Measurements from ENCODE around the gene FGR.
A peak's percentile ranks its signal among the peaks of the same experiment; 100 is the strongest.
"Not testable (repeated sequence)": the region's sequence is repeated elsewhere in the genome, so short reads cannot be mapped to it uniquely, and the experiment has no call there.

The FGR gene

GRCh38 chr1:27621051-27621920, 13.7 kb downstream of the FGR start:
- no peak overlapping the region for H3K4me3 ChIP-seq (ENCODE audit: low read length)
- no peak for DNase-seq (ENCODE audit: low read depth, low spot score)

GRCh38 chr1:27619782-27620438, 15.1 kb downstream of the FGR start:
- not testable (repeated sequence) for DNase-seq (ENCODE audit: low read depth, low spot score)

DNA sequence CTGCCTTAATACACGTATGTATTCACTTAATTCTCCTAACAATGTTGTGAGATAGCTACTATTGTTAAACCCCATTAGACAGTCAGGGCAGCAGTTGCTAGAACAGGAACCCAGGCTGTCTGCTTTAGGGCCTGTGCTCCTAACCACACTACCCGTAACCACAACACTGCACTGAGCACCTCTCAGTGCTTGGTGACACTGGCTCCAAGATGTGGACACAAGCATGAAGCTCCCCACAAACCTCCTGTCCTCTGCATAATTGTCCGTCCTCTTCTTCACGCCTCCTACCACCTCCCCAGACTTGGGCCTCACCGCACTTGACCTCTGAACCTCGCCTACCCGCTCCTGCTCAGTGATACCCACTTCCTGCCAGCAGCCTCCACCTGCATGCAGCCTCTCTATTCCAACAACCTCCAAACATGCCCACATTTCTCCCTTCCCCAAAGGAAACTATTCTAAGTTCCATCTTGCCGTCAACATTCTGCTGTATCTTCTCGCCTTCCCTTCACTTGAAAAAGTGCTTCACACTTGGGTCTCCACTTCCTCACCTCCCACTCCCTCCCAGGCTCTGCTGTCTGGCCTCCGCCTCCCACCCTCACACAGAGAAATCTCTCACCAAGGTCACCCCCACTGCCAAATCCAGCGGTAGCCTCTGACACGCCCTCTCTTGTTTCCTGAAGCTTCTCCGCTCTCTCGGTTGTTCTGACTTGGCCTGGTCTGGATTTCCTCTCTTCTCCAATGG, 16.5 kb downstream of the FGR start:
- peak overlapping the region; percentile 12 for H3K4me3 ChIP-seq (ENCODE audit: low read length)
- DNase-seq (ENCODE audit: low read depth, low spot score) = peak; percentile 85

More at GRCh38 chr1:27619782-27620438, 15.1 kb downstream of the FGR start:
- not testable (repeated sequence) for H3K4me3 ChIP-seq (ENCODE audit: low read length)

GRCh38 chr1:27617420-27617819, 17.6 kb downstream of the FGR start:
- no peak for DNase-seq (ENCODE audit: low read depth, low spot score)
- no peak overlapping the region for H3K4me3 ChIP-seq (ENCODE audit: low read length)

DNA sequence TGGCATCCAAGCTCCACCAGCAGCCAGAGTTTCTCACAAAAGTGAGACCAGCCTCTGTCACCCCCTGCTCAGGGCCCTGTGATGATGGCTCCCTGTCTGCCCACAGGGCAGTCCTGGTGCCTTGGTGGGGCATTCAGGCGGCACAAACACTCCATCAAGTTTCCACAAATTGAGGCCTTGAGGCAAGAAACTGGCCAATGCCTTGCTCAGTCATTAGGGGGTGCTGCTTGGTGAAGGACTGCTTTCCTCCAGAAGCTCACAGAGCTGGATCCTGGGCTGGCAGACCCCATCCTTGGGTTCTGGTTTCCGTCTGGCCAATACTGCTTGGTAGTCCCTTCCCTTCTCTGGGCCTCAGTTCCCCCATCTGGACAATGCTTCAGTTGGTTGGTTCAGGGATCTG, 18.5 kb downstream of the FGR start:
- no peak overlapping the region for H3K4me3 ChIP-seq (ENCODE audit: low read length)
- no peak for DNase-seq (ENCODE audit: low read depth, low spot score)

DNA sequence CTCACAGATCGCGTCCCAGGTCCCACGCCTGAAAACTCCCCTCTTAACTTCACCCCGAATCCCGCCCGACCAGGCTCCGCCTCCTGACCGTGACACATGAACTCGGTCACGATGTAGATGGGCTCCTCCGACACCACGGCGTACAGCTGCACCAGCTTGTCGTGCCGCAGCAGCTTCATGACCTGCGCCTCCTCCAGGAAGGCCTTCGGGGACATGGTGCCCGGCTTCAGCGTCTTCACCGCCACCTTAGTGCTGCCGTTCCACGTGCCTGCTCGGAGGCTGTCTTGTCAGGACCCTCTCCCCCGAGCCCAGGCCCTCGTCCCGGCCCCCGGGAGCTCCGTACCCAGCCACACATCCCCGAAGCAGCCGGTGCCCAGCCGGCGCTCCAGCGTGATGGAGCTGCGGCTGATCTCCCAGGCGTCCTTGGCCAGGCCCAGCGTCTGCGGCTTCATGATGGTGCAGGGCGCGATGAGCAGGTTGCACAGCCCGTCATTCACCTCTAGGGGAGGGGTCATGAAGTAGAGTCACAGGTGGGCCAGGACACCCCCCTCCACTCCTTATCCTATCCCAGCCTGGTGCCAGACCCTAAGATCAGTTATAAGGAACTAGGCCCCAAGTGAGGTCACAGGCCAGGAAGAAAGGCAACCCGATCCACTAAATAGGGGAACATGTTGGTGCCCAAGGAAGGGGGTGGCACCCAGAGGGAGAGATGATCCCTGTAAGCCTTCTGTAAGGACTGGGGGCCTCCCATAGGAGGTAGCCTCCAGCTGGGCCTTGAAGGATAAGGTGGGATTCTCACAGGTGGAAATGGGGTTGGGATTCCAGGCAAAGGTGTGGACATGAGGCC, 19.4 kb downstream of the FGR start:
- DNase-seq (ENCODE audit: low read depth, low spot score) = no peak
- no peak overlapping the region for H3K4me3 ChIP-seq (ENCODE audit: low read length)

DNA sequence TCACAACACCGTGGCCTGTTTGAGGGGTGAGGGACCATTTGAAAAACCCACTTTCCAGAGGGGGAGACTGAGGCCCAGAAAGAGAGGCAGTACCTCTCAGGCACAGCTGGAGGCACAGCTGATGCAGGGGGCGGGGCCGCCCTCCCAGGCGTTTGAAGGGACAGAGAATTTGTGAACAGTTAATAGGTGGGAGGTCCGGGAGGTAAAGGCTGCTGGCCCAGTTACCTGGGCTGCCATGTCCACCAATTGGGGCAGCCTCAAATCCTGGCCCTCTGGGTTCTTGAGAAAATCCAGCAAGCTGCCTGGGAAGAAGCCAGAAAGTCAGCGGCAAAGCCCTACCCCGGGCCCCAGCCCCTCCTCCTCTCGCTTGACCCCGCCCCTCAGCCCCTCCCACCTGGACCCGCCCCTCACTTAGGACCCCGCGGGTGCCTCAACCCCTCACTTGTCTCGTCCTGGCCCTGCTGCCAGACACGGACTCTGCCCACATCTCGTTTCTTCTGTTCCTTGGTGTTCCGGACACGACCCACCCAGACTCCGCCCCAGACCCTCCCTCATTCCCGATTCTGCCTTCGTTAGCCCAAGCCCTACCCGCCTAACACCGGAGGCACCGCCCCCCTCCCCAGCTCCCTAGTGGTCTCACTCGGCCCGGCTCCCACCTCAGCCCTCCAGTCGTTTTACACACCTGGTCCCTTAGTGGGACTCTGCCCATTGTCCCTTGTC, 20.2 kb downstream of the FGR start:
- no peak for DNase-seq (ENCODE audit: low read depth, low spot score)
- no peak overlapping the region for H3K4me3 ChIP-seq (ENCODE audit: low read length)

- no peak overlapping the region for H3K4me3 ChIP-seq (ENCODE audit: low read length)
- no peak for DNase-seq (ENCODE audit: low read depth, low spot score)
These were observed 20.9 kb downstream of the FGR start for GRCh38 chr1:27614043-27614624.

DNA sequence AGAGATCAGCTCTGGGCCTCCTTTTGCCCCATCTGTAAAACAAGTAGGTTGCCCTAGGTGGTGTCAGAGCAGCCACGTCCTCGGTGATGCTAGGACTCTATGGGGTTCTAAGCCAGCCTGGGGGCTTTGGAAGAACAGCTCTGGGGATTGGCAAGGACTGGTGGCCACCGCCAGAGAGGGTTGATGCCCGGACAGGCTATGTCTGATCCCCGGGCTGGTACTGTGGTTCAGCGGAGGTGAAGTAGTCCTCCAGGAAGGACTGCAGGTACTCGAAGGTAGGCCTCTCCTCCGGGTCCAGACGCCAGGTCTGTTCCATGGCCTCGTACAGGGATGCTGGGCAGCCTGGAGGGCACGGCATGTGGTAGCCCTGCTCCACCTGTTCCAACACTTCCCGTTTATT, 22.3 kb downstream of the FGR start:
- no peak for DNase-seq (ENCODE audit: low read depth, low spot score)
- no peak overlapping the region for H3K4me3 ChIP-seq (ENCODE audit: low read length)

DNA sequence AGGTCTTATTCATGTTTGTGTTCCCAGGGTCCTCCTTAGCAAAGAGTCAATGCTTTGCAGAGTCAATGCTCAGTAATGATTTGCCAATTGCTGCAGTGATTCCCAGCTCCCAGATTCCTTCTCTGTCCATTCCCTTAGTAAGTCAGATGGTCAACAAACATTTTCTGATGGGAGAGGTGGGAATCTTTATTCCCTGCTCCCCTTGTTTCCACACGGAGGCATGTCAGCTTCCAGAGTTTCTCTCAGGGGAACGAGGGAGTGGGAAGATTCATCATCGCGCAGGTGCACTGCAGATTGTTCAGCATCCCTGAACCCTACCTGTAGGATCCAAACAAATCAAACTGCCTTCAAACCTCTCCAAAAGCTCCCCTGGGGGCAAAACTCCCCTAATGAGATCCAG, 23.5 kb downstream of the FGR start:
- no peak overlapping the region for H3K4me3 ChIP-seq (ENCODE audit: low read length)

GRCh38 chr1:27609618-27610240, 25.3 kb downstream of the FGR start:
- H3K4me3 ChIP-seq (ENCODE audit: low read length) = no peak overlapping the region
- DNase-seq (ENCODE audit: low read depth, low spot score) = no peak

More for the DNA sequence above, 23.5 kb downstream of the FGR start:
- no peak for DNase-seq (ENCODE audit: low read depth, low spot score)

DNA sequence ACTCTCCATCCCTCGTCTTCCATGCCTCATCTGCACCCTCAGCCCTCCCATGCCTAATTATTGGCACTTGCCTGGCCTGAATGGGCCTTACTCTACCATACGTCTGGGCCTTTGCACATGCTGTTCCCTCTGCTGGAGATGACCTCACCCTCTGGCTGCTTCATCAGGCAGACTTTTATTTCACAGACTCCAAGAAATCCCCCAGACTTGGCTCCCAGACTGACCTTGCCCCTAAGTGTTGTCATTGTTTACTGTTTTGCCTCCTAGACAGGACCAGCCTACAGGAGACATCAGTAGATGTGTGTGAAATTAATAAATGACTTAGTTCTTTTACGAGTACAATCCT, 25.8 kb downstream of the FGR start:
- H3K4me3 ChIP-seq (ENCODE audit: low read length) = no peak overlapping the region
- DNase-seq (ENCODE audit: low read depth, low spot score) = no peak

- peak overlapping the region; percentile 23 for H3K4me3 ChIP-seq (ENCODE audit: low read length)
- DNase-seq (ENCODE audit: low read depth, low spot score) = peak; percentile 71
These were observed 27.7 kb downstream of the FGR start for GRCh38 chr1:27607239-27607804.

- H3K4me3 ChIP-seq (ENCODE audit: low read length) = no peak overlapping the region
These were observed 28.2 kb downstream of the FGR start for GRCh38 chr1:27606708-27607238.

GRCh38 chr1:27605796-27606707, 28.9 kb downstream of the FGR start:
- DNase-seq (ENCODE audit: low read depth, low spot score) = peak; percentile 70
- no peak overlapping the region for H3K4me3 ChIP-seq (ENCODE audit: low read length)

More at GRCh38 chr1:27606708-27607238, 28.2 kb downstream of the FGR start:
- no peak for DNase-seq (ENCODE audit: low read depth, low spot score)

- H3K4me3 ChIP-seq (ENCODE audit: low read length) = no peak overlapping the region
- DNase-seq (ENCODE audit: low read depth, low spot score) = no peak
These were observed 29.7 kb downstream of the FGR start for GRCh38 chr1:27605300-27605766.

Measured in Jurkat, Clone E6-1 (cell line).